ENCODE results near the gene THUMPD1. TPM values are rescaled to one million over a fixed set of nuclear protein-coding genes. Genes with fewer than 3 reads are reported as not detected.
"Not testable (repeated sequence)": the region's sequence is repeated elsewhere in the genome, so short reads cannot be mapped to it uniquely, and the experiment has no call there.

THUMPD1 gene
- total RNA-seq, 2 experiments from 2014 or later: 44.9 to 45.0 TPM

GRCh38 chr16:20761175-20761574 is 19.6 kb upstream of the THUMPD1 start:
- ChIA-PET CTCF (no interaction called here), POLR2A (no interaction called here)
- no peaks in the 10 kb centered on the region for H3K27me3 Mint-ChIP-seq
- DNase-seq: no peak
- peaks cover 7% of the 10 kb centered on the region for H3K36me3 Mint-ChIP-seq (ENCODE audit: low read depth)
- H3K4me3 Mint-ChIP-seq: no peak overlapping the region
- no peak overlapping the region for H3K27ac Mint-ChIP-seq
- ATAC-seq: no peak
- peaks cover 5% of the 10 kb centered on the region for H3K9me3 Mint-ChIP-seq
- H3K4me1 Mint-ChIP-seq (ENCODE audit: low read depth): peaks cover 23% of the 10 kb centered on the region
- TF ChIP-seq CTCF (IDR thresholded peaks at IDR 0.05): no peak
- intact Hi-C loops (cut with micrococcal nuclease): no loop called here

- no peak overlapping the region for H3K4me3 Mint-ChIP-seq
- ATAC-seq: no peak
- intact Hi-C loops (cut with micrococcal nuclease): no loop called here
- peaks cover 5% of the 10 kb centered on the region for H3K9me3 Mint-ChIP-seq
- ChIA-PET CTCF (no interaction called here), POLR2A (no interaction called here)
- peaks cover 7% of the 10 kb centered on the region for H3K36me3 Mint-ChIP-seq (ENCODE audit: low read depth)
- DNase-seq: no peak
- H3K4me1 Mint-ChIP-seq (ENCODE audit: low read depth): peaks cover 19% of the 10 kb centered on the region
- H3K27me3 Mint-ChIP-seq: no peaks in the 10 kb centered on the region
- no peak for TF ChIP-seq CTCF (IDR thresholded peaks at IDR 0.05)
- H3K27ac Mint-ChIP-seq: no peak overlapping the region
These were observed 18.7 kb upstream of the THUMPD1 start for GRCh38 chr16:20760346-20760745.

GRCh38 chr16:20755799-20756198 is 14.2 kb upstream of the THUMPD1 start:
- H3K36me3 Mint-ChIP-seq (ENCODE audit: low read depth); DNase-seq; H3K9me3 Mint-ChIP-seq; ATAC-seq; POLR2A ChIA-PET; H3K4me3 Mint-ChIP-seq; intact Hi-C loops (cut with micrococcal nuclease); CTCF ChIA-PET; H3K4me1 Mint-ChIP-seq (ENCODE audit: low read depth); H3K27ac Mint-ChIP-seq; H3K27me3 Mint-ChIP-seq: not testable (repeated sequence)

- Mint-ChIP-seq H3K36me3 (ENCODE audit: low read depth) (peaks cover 2% of the 10 kb centered on the region), H3K4me3 (no peak overlapping the region), H3K27me3 (no peaks in the 10 kb centered on the region), H3K27ac (no peak overlapping the region), H3K9me3 (peaks cover 1% of the 10 kb centered on the region), H3K4me1 (ENCODE audit: low read depth) (no peaks in the 10 kb centered on the region)
- no peak for ATAC-seq
- TF ChIP-seq CTCF (IDR thresholded peaks at IDR 0.05): no peak
- ChIA-PET POLR2A (no interaction called here), CTCF (interaction anchor here (1.2 to 1.5 kb wide), 2 partner anchors 8 to 11 kb away, joined by 3 to 4 read pairs; partner anchors contain the start of gene ACSM3)
- intact Hi-C loops (cut with micrococcal nuclease): no loop called here
- no peak for DNase-seq
These were observed 13.6 kb upstream of the THUMPD1 start for GRCh38 chr16:20755238-20755637.

GRCh38 chr16:20753727-20754126 is 12.1 kb upstream of the THUMPD1 start:
- H3K27me3 Mint-ChIP-seq: no peaks in the 10 kb centered on the region
- no peak for TF ChIP-seq CTCF (IDR thresholded peaks at IDR 0.05)
- no peaks in the 10 kb centered on the region for H3K36me3 Mint-ChIP-seq (ENCODE audit: low read depth)
- DNase-seq: no peak
- intact Hi-C loops (cut with micrococcal nuclease): no loop called here
- no peaks in the 10 kb centered on the region for H3K9me3 Mint-ChIP-seq
- CTCF ChIA-PET: no interaction called here
- no peak for ATAC-seq
- POLR2A ChIA-PET: no interaction called here
- H3K27ac Mint-ChIP-seq: no peak overlapping the region
- H3K4me3 Mint-ChIP-seq: no peak overlapping the region
- H3K4me1 Mint-ChIP-seq (ENCODE audit: low read depth): no peaks in the 10 kb centered on the region

GRCh38 chr16:20750558-20750957 is 8.9 kb upstream of the THUMPD1 start:
- Mint-ChIP-seq H3K27ac (no peak overlapping the region), H3K4me3 (no peak overlapping the region), H3K27me3 (no peaks in the 10 kb centered on the region), H3K36me3 (ENCODE audit: low read depth) (peaks cover 1% of the 10 kb centered on the region), H3K4me1 (ENCODE audit: low read depth) (no peaks in the 10 kb centered on the region), H3K9me3 (peaks cover 12% of the 10 kb centered on the region)
- DNase-seq (no peak), ATAC-seq (no peak)
- no peak for TF ChIP-seq CTCF (IDR thresholded peaks at IDR 0.05)
- POLR2A ChIA-PET: no interaction called here
- CTCF ChIA-PET: interaction anchor here (1.0 kb wide), 1 partner anchor 59 kb away, joined by 3 read pairs; no protein-coding TSS in a partner anchor
- intact Hi-C loops (cut with micrococcal nuclease): no loop called here

All from activated CD8-positive, alpha-beta T cell treated with anti-CD3 and anti-CD28 coated beads for 36 hours (primary cell).